Esophagus muscularis mucosa (tissue), 4 donors: Measurements from ENCODE around the gene BDKRB2. TPM values are rescaled to one million over a fixed set of nuclear protein-coding genes. Genes with fewer than 3 reads are reported as not detected.

Experiments used
- DNase-seq: peaks from one replicate; pipeline ENCODE4 v3.0.0-alpha.2; 2017; ENCODE audit errors: extremely low spot score
- H3K27ac ChIP-seq, 4 donors: fragments of 200-600 bp; sonication (generic); replicated peaks in 1 of 4; 1 replicate in 3 of 4; 2 replicates in 1 of 4; pipeline ENCODE4 v1.5.1; 2016 to 2019; ENCODE audit warnings: mild to moderate bottlenecking in 1 of 4
- H3K27me3 ChIP-seq, 4 donors: fragments of 200-600 bp; sonication (generic); one replicate each; pipeline versions ENCODE4 v1.5.1 to v1.6.0; 2016 to 2019
- H3K36me3 ChIP-seq, 4 donors: fragments of 200-600 bp; sonication (generic); one replicate each; pipeline ENCODE4 v1.5.1; 2016 to 2019
- H3K4me1 ChIP-seq, 4 donors: fragments of 200-600 bp; sonication (generic); one replicate each; pipeline ENCODE4 v1.5.1; 2016 to 2019
- H3K4me3 ChIP-seq, 4 donors: fragments of 200-600 bp; sonication (generic); 1 replicate in 2 of 4; 2 replicates in 2 of 4; pipeline ENCODE4 v1.5.1; 2016 to 2019; ENCODE audit warnings: mild to moderate bottlenecking in 4 of 4, moderate library complexity in 1 of 4
- H3K9me3 ChIP-seq, 4 donors: fragments of 200-600 bp; sonication (generic); 1 replicate in 3 of 4; 2 replicates in 1 of 4; pipeline ENCODE4 v1.5.1; 2016 to 2019
- EP300 ChIP-seq: sonication (generic); formaldehyde crosslinking; IDR thresholded peaks from one replicate; pipeline ENCODE4 v1.6.1; 2017; ENCODE audit warnings: antibody characterized with exemption
- POLR2A ChIP-seq: fragments of 450-650 bp; IDR thresholded peaks from one replicate; pipeline ENCODE4 v1.6.1; 2017; ENCODE audit warnings: antibody characterized with exemption, moderate library complexity, mild to moderate bottlenecking, low read depth
- POLR2AphosphoS5 ChIP-seq, 2 donors: sonication (generic); formaldehyde crosslinking; IDR thresholded peaks; one replicate each; pipeline ENCODE4 v1.6.1; 2017; ENCODE audit warnings: antibody characterized with exemption in 2 of 2
- WGBS: methylation state at CpG from one replicate; pipeline ENCODE4 v1.1.5; 2018; 5-methylcytosine and 5-hydroxymethylcytosine counted together
- intact Hi-C: fragments of 100-400 bp; cut with DNase I; formaldehyde crosslinking; loops from one replicate; pipeline ENCODE4 v1.15.1; 2023
- total RNA-seq, 4 donors: library from RNA; depleted of rRNA; stranded (reverse); fragments of >200 nt; gene quantifications; one replicate each; pipeline versions ENCODE4 v1.1.0 to v1.2.1, GENCODE V29; 2016
- TF ChIP-seq, protein P1 (sequence below), 3 experiments: fragments of 200-600 bp in 2 of 3; fragments of 450-650 bp in 1 of 3; sonication (generic) in 2 of 3; IDR thresholded peaks; one replicate each; pipeline ENCODE4 v1.5.1; 2017 to 2019; ENCODE audit warnings: antibody characterized with exemption in 3 of 3, mild to moderate bottlenecking in 2 of 3, moderate library complexity in 1 of 3

Gene BDKRB2
- total RNA-seq, 4 donors from 2014 or later: 5.8 to 16.1 (median 10.0) TPM

DNA sequence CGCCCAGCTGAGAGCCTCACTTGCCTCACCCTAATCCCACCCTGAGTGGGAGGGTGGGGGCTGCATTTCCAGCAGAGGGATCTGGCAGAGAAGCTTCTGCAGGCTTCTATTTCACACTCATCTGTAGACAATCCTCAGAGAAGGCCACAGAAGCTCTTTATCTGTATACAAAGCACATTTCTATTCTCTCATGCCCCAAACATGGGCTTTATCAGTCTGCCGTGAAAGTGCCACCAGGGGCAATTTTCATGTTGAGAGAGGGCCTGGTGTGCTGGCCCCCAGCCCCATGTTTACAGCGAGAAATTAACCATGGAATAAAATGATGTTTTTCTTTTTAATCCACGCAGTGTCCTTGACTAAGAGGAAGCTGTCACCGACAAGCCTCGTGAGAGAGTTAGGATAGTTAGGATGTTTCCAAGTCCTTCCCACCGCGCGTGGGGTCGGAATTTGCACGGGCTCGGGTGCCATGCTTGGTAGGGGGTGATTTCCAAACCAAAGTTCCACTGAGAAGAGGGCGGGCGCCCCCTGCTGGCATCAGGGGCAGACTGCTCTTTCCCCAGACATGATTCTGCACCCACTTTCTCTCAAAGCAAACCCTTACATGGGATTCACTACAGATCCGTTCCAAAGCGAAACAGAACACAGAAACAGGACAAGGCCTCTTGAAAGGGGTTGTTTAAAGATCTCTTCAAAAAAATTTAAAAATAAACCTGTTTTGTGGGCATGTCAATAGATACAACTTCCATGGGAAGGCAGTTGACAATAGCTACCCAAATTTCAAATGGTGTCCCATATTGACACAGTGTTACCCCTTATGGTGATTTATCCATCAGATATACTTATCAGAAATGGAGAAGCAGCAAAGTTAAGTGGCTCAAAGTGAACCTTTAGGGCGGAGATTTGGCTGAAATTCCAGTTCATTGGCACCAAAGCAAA lies 70.8 kb downstream of the BDKRB2 start:
- peak; percentile 91 for DNase-seq
- H3K27ac ChIP-seq: peak overlapping the region; percentile 27 to 56 (median 45)
- H3K4me3 ChIP-seq: no peak overlapping the region
- H3K4me1 ChIP-seq: peaks cover 0 to 19% (median 15%) of the 10 kb centered on the region in 4 donors
- H3K9me3 ChIP-seq: peaks cover 0 to 27% (median 16%) of the 10 kb centered on the region in 4 donors
- H3K36me3 ChIP-seq: peaks cover 0 to 6% (median 0%) of the 10 kb centered on the region in 4 donors
- no peak for TF ChIP-seq POLR2A
- peak; percentile 10 to 45 for TF ChIP-seq POLR2AphosphoS5 (IDR thresholded peaks at IDR 0.05)
- TF ChIP-seq, protein P1, sequence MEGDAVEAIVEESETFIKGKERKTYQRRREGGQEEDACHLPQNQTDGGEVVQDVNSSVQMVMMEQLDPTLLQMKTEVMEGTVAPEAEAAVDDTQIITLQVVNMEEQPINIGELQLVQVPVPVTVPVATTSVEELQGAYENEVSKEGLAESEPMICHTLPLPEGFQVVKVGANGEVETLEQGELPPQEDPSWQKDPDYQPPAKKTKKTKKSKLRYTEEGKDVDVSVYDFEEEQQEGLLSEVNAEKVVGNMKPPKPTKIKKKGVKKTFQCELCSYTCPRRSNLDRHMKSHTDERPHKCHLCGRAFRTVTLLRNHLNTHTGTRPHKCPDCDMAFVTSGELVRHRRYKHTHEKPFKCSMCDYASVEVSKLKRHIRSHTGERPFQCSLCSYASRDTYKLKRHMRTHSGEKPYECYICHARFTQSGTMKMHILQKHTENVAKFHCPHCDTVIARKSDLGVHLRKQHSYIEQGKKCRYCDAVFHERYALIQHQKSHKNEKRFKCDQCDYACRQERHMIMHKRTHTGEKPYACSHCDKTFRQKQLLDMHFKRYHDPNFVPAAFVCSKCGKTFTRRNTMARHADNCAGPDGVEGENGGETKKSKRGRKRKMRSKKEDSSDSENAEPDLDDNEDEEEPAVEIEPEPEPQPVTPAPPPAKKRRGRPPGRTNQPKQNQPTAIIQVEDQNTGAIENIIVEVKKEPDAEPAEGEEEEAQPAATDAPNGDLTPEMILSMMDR (IDR thresholded peaks at IDR 0.05): peak; percentile 91 to 96 (median 94)
- intact Hi-C loops: loop anchor here (1.0 kb wide), 1 partner anchor 175 kb away; no protein-coding TSS in a partner anchor
- H3K27me3 ChIP-seq: no peaks in the 10 kb centered on the region
- 16% methylated on average over 17 of the region's 17 CpGs for WGBS

DNA sequence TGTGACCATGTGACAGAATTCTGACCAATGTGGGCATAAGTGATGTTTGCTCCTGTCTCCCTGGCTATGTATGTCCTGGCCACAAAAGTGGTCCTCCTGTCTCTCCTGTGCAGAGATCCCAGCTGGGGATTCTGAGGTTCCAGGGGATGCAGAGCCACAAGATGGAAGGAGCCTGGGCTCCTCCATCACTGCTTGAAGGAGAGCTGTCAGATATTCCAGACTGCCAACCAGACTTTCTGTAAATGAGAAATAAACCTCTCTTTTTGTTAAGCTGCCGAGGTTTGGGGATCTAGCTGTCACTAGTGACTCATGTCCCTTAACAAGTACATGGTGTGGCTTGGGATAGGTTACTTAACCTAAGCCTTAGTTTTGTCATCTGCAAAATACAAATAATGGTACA lies 73.3 kb downstream of the BDKRB2 start:
- DNase-seq: no peak
- H3K27me3 ChIP-seq: no peaks in the 10 kb centered on the region
- H3K36me3 ChIP-seq: peaks cover 0 to 19% (median 7%) of the 10 kb centered on the region in 4 donors
- H3K9me3 ChIP-seq: peaks cover 0 to 16% (median 12%) of the 10 kb centered on the region in 4 donors
- WGBS: 100% methylated on average over 1 of the region's 1 CpG
- no peak overlapping the region for H3K27ac ChIP-seq
- H3K4me3 ChIP-seq: no peak overlapping the region
- H3K4me1 ChIP-seq: peaks cover 0 to 19% (median 14%) of the 10 kb centered on the region in 4 donors
- intact Hi-C loops: no loop called here
- no peak for TF ChIP-seq POLR2AphosphoS5 (IDR thresholded peaks at IDR 0.05)
- no peak for TF ChIP-seq EP300
- TF ChIP-seq, protein P1 (IDR thresholded peaks at IDR 0.05): no peak
- TF ChIP-seq POLR2A: no peak

DNA sequence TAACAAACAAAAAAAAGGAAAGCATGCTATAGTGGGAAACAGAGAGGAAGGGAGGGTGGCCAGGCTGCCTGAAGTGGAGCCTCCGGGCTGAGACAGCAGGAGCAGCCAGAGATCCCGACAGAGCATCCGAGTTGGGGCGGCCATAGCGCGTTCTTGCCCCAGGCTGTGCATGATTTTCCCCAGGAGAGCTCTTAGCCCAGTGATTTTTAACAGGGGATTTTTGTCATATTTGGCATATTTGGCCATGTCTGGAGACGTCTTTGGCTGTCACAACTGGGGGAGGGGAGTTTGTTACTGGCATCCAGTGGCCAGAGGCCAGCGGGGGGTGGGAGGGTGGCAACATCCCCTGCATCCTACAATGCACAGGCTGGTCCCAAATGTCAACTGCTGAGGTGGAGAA lies 74.9 kb downstream of the BDKRB2 start:
- H3K4me3 ChIP-seq: no peak overlapping the region
- TF ChIP-seq, protein P1 (IDR thresholded peaks at IDR 0.05): no peak
- TF ChIP-seq EP300 (no peak), POLR2A (no peak), POLR2AphosphoS5 (IDR thresholded peaks at IDR 0.05) (no peak)
- WGBS: 85% methylated on average over 8 of the region's 8 CpGs
- peaks cover 0 to 16% (median 12%) of the 10 kb centered on the region in 4 donors for H3K9me3 ChIP-seq
- peak; percentile 55 for DNase-seq
- no peaks in the 10 kb centered on the region for H3K27me3 ChIP-seq
- intact Hi-C loops: no loop called here
- H3K27ac ChIP-seq: no peak overlapping the region
- peaks cover 0 to 16% (median 14%) of the 10 kb centered on the region in 4 donors for H3K4me1 ChIP-seq
- peaks cover 0 to 34% (median 17%) of the 10 kb centered on the region in 4 donors for H3K36me3 ChIP-seq

DNA sequence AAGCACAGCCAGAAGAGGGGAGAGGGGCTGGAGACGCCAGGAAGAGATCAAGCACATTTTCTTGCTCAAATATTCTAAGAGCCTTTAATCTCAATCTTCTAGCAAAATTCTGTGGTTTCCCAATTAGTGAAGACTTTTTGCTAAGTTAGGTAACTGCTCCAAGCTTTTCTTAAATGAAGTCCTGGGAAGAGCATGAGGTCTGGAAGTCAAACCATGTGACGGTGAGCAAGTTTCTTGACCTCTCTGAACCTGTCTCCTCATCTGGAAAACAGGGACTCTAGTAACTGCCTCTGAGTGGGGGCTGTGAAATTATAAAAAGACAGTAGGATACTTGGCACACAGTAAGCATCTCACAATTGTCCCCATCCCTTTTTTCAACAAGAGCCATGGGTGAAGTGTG lies 75.5 kb downstream of the BDKRB2 start:
- DNase-seq: no peak
- Histone ChIP-seq H3K9me3 (peaks cover 0 to 16% (median 12%) of the 10 kb centered on the region in 4 donors), H3K4me3 (no peak overlapping the region), H3K27ac (no peak overlapping the region), H3K36me3 (peaks cover 0 to 34% (median 19%) of the 10 kb centered on the region in 4 donors), H3K27me3 (no peaks in the 10 kb centered on the region), H3K4me1 (peaks cover 0 to 12% (median 11%) of the 10 kb centered on the region in 4 donors)
- TF ChIP-seq EP300 (no peak), POLR2A (no peak), POLR2AphosphoS5 (IDR thresholded peaks at IDR 0.05) (no peak)
- TF ChIP-seq, protein P1 (IDR thresholded peaks at IDR 0.05): no peak
- WGBS: 85% methylated on average over 2 of the region's 2 CpGs
- intact Hi-C loops: loop anchor here (5.0 kb wide), 1 partner anchor 283 kb away; no protein-coding TSS in a partner anchor
